Measurements from ENCODE around the gene MYO1G. TPM values are rescaled to one million over a fixed set of nuclear protein-coding genes. Genes with fewer than 3 reads are reported as not detected.
A peak's percentile ranks its signal among the peaks of the same experiment; 100 is the strongest.

The MYO1G gene
- total RNA-seq, 4 donors from 2014 or later = 0.68 to 4.5 (median 1.6) TPM

- no peak overlapping the region for H3K27ac ChIP-seq
- H3K36me3 ChIP-seq = no peaks in the 10 kb centered on the region
- DNase-seq (ENCODE audit: low spot score in 2 of 2) = peak; percentile 95 to 97
- H3K4me3 ChIP-seq = no peak overlapping the region
- no peaks in the 10 kb centered on the region for H3K27me3 ChIP-seq
- peaks cover 6% of the 10 kb centered on the region for H3K4me1 ChIP-seq
- TF ChIP-seq EP300 (IDR thresholded peaks at IDR 0.05) (no peak), POLR2A (IDR thresholded peaks at IDR 0.05) (no peak), POLR2AphosphoS5 (IDR thresholded peaks at IDR 0.05) (no peak), CTCF (IDR thresholded peaks at IDR 0.05) (peak; percentile 41 to 76)
- WGBS = 26% methylated on average over 11 of the region's 14 CpGs
- no peaks in the 10 kb centered on the region for H3K9me3 ChIP-seq
Measured at GRCh38 chr7:44921607-44922350, 57.0 kb downstream of the MYO1G start.

GRCh38 chr7:44920119-44920518 is 58.7 kb downstream of the MYO1G start:
- Histone ChIP-seq H3K4me3 (no peak overlapping the region), H3K27me3 (no peaks in the 10 kb centered on the region), H3K9me3 (no peaks in the 10 kb centered on the region), H3K36me3 (no peaks in the 10 kb centered on the region), H3K27ac (no peak overlapping the region), H3K4me1 (peaks cover 6% of the 10 kb centered on the region)
- TF ChIP-seq EP300 (IDR thresholded peaks at IDR 0.05) (no peak), CTCF (IDR thresholded peaks at IDR 0.05) (no peak), POLR2AphosphoS5 (IDR thresholded peaks at IDR 0.05) (no peak), POLR2A (IDR thresholded peaks at IDR 0.05) (no peak)
- DNase-seq (ENCODE audit: low spot score in 2 of 2) = no peak
- 78% methylated on average over 3 of the region's 3 CpGs for WGBS

GRCh38 chr7:44918029-44918428 is 60.8 kb downstream of the MYO1G start:
- Histone ChIP-seq H3K27me3 (no peaks in the 10 kb centered on the region), H3K9me3 (no peaks in the 10 kb centered on the region), H3K27ac (no peak overlapping the region), H3K36me3 (no peaks in the 10 kb centered on the region), H3K4me3 (no peak overlapping the region), H3K4me1 (peaks cover 11% of the 10 kb centered on the region)
- TF ChIP-seq CTCF (IDR thresholded peaks at IDR 0.05) (no peak), POLR2AphosphoS5 (IDR thresholded peaks at IDR 0.05) (no peak), EP300 (IDR thresholded peaks at IDR 0.05) (no peak), POLR2A (IDR thresholded peaks at IDR 0.05) (no peak)
- DNase-seq (ENCODE audit: low spot score in 2 of 2) = no peak

- peaks cover 17% of the 10 kb centered on the region for H3K4me1 ChIP-seq
- DNase-seq (ENCODE audit: low spot score in 2 of 2) = no peak
- no peak overlapping the region for H3K27ac ChIP-seq
- 92% methylated on average over 2 of the region's 2 CpGs for WGBS
- no peaks in the 10 kb centered on the region for H3K36me3 ChIP-seq
- no peak overlapping the region for H3K4me3 ChIP-seq
- no peak for TF ChIP-seq CTCF (IDR thresholded peaks at IDR 0.05)
- TF ChIP-seq POLR2A (IDR thresholded peaks at IDR 0.05) = no peak
- no peak for TF ChIP-seq POLR2AphosphoS5 (IDR thresholded peaks at IDR 0.05)
- no peak for TF ChIP-seq EP300 (IDR thresholded peaks at IDR 0.05)
- no peaks in the 10 kb centered on the region for H3K27me3 ChIP-seq
- no peaks in the 10 kb centered on the region for H3K9me3 ChIP-seq
Measured at GRCh38 chr7:44917465-44917864, 61.4 kb downstream of the MYO1G start.

DNA sequence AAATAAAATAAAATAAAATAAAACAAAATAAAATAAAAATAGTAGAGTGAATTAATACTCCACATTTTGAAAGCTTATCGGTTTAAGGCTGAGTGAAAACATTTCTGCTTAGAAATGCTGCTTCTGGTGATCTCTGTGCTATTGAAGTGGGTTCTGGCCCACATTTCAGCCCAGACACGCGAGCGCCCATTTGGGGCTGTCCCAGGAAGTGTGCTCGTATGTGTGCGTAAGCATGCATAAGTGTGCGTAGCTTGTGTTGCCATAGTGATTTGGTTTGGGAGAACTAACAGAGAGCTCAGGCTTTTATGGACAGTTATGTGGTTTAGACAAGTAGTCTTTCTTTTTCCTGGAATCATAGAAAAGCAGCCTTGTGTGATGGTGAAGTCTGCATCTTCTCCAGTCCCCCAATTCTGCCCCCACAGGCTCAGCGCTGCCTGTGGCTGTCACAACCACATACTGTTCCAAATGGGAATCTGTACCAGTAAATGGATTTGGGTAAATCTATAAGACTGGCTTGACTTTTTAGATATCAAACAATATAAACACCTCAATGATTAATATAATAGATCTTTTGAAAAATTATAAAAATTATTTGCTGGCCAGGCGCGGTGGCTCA is 63.7 kb downstream of the MYO1G start:
- no peak overlapping the region for H3K4me3 ChIP-seq
- DNase-seq (ENCODE audit: low spot score in 2 of 2) = no peak
- H3K4me1 ChIP-seq = peaks cover 18% of the 10 kb centered on the region
- TF ChIP-seq POLR2A (IDR thresholded peaks at IDR 0.05) (no peak), POLR2AphosphoS5 (IDR thresholded peaks at IDR 0.05) (no peak), CTCF (IDR thresholded peaks at IDR 0.05) (no peak), EP300 (IDR thresholded peaks at IDR 0.05) (no peak)
- H3K36me3 ChIP-seq = no peaks in the 10 kb centered on the region
- H3K27ac ChIP-seq = no peak overlapping the region
- 73% methylated on average over 10 of the region's 10 CpGs for WGBS
- H3K9me3 ChIP-seq = no peaks in the 10 kb centered on the region
- no peaks in the 10 kb centered on the region for H3K27me3 ChIP-seq
